ENCODE measurements around the gene OR52R1.

DNA sequence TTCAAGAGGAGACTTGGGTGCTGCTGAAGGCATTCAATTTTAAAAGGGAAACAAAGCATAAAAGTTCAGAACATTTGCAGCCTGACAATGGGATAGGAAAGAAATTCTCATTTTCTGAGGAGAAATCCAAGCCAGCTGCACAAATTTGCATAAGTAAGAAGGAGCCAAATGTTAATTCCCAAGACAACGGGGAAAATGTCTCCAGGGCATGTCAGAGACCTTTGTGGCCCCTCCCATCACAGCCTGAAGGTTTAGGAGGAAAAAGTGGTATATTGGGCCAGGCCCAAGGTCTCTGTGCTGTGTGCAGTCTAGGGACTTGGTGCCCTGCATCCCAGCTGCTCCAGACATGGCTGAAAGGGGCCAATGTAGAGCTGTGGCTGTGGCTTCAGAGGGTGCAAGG lies 21.7 kb downstream of the OR52R1 start:
- TF ChIP-seq, protein P1, sequence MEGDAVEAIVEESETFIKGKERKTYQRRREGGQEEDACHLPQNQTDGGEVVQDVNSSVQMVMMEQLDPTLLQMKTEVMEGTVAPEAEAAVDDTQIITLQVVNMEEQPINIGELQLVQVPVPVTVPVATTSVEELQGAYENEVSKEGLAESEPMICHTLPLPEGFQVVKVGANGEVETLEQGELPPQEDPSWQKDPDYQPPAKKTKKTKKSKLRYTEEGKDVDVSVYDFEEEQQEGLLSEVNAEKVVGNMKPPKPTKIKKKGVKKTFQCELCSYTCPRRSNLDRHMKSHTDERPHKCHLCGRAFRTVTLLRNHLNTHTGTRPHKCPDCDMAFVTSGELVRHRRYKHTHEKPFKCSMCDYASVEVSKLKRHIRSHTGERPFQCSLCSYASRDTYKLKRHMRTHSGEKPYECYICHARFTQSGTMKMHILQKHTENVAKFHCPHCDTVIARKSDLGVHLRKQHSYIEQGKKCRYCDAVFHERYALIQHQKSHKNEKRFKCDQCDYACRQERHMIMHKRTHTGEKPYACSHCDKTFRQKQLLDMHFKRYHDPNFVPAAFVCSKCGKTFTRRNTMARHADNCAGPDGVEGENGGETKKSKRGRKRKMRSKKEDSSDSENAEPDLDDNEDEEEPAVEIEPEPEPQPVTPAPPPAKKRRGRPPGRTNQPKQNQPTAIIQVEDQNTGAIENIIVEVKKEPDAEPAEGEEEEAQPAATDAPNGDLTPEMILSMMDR (IDR thresholded peaks at IDR 0.05), result no peak
- TF ChIP-seq EP300 (IDR thresholded peaks at IDR 0.05) (no peak), POLR2AphosphoS5 (IDR thresholded peaks at IDR 0.05) (no peak)
